ENCODE data around the gene DDX43.

The DDX43 gene

DNA sequence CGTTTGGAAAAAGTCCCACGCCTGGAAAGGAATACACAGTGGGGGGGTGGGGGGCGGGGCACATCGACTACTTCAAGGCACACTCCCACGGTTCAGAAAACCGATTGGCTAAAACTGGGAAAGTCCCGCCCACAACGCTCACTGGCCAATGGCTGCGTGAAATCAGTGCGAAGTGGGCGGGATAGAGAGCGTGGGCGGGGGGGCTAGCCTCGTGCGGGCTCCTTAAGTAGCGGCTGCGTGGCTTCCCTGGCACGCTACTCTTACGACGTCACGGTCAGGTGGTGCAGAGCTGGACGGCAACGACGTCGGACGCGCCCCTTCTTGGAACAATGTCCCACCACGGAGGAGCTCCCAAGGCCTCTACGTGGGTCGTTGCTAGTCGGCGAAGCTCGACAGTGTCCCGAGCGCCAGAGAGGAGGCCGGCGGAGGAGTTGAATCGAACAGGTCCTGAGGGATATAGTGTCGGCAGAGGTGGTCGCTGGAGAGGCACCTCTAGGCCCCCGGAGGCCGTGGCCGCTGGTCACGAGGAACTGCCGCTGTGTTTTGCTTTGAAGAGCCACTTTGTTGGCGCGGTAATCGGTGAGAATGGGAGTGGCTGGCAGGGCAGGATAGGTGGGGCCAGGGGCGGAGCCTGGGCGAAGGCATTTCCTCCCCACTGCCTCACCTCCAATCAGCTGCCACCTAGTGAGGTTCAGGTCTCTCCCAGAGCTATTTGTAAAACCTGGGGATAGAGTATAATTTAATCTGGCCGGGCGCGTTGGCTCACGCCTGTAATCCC is at the start of gene DDX43:
Gene DDX43, plus strand, starts transcription at position 252 of the 778 bp plus-strand sequence. Its CDS starts 78 bp downstream, at position 330.
- no peaks in the 10 kb centered on the region for H3K36me3 ChIP-seq (ENCODE audit: control insufficient read depth, insufficient read depth, low read length, severe bottlenecking)
- no peaks in the 10 kb centered on the region for H3K9me3 ChIP-seq (ENCODE audit: control insufficient read depth, low read length)
- DNase-seq (ENCODE audit: low read depth) = no peak
- no peaks in the 10 kb centered on the region for H3K27me3 ChIP-seq (replicated peaks; ENCODE audit: control insufficient read depth, insufficient read depth, low read length)
- H3K4me1 ChIP-seq (ENCODE audit: control insufficient read depth, insufficient read depth, low read length) = peaks cover 5% of the 10 kb centered on the region
- H3K4me3 ChIP-seq (ENCODE audit: low read length) = peak within 1 kb of the TSS; percentile 61
- H3K9ac ChIP-seq (ENCODE audit: low read length) = no peak within 1 kb of the TSS

- Histone ChIP-seq H3K9ac (ENCODE audit: low read length) (no peak overlapping the region), H3K27me3 (replicated peaks; ENCODE audit: control insufficient read depth, insufficient read depth, low read length) (peaks cover 36% of the 10 kb centered on the region), H3K36me3 (ENCODE audit: control insufficient read depth, insufficient read depth, low read length, severe bottlenecking) (no peaks in the 10 kb centered on the region), H3K4me3 (ENCODE audit: low read length) (no peak overlapping the region), H3K4me1 (ENCODE audit: control insufficient read depth, insufficient read depth, low read length) (no peaks in the 10 kb centered on the region), H3K9me3 (ENCODE audit: control insufficient read depth, low read length) (no peaks in the 10 kb centered on the region)
- DNase-seq (ENCODE audit: low read depth) = no peak
These were observed 46.0 kb upstream of the DDX43 start for GRCh38 chr6:73348550-73349204.

GRCh38 chr6:73349311-73349710 is 45.3 kb upstream of the DDX43 start:
- no peaks in the 10 kb centered on the region for H3K4me1 ChIP-seq (ENCODE audit: control insufficient read depth, insufficient read depth, low read length)
- H3K36me3 ChIP-seq (ENCODE audit: control insufficient read depth, insufficient read depth, low read length, severe bottlenecking) = no peaks in the 10 kb centered on the region
- no peak overlapping the region for H3K9ac ChIP-seq (ENCODE audit: low read length)
- H3K4me3 ChIP-seq (ENCODE audit: low read length) = no peak overlapping the region
- H3K9me3 ChIP-seq (ENCODE audit: control insufficient read depth, low read length) = no peaks in the 10 kb centered on the region
- peaks cover 36% of the 10 kb centered on the region for H3K27me3 ChIP-seq (replicated peaks; ENCODE audit: control insufficient read depth, insufficient read depth, low read length)
- no peak for DNase-seq (ENCODE audit: low read depth)

- Histone ChIP-seq H3K9me3 (ENCODE audit: control insufficient read depth, low read length) (no peaks in the 10 kb centered on the region), H3K36me3 (ENCODE audit: control insufficient read depth, insufficient read depth, low read length, severe bottlenecking) (no peaks in the 10 kb centered on the region), H3K4me1 (ENCODE audit: control insufficient read depth, insufficient read depth, low read length) (no peaks in the 10 kb centered on the region), H3K27me3 (replicated peaks; ENCODE audit: control insufficient read depth, insufficient read depth, low read length) (peaks cover 29% of the 10 kb centered on the region), H3K9ac (ENCODE audit: low read length) (no peak within 1 kb of the TSS), H3K4me3 (ENCODE audit: low read length) (no peak within 1 kb of the TSS)
- DNase-seq (ENCODE audit: low read depth) = no peak
These were observed 40.7 kb upstream of the DDX43 start, which contains the start of gene DPPA5 for GRCh38 chr6:73353636-73354593. Gene DPPA5 (minus strand): TSS chr6:73354276. CDS start chr6:73354225, 51 bp downstream.

DNA sequence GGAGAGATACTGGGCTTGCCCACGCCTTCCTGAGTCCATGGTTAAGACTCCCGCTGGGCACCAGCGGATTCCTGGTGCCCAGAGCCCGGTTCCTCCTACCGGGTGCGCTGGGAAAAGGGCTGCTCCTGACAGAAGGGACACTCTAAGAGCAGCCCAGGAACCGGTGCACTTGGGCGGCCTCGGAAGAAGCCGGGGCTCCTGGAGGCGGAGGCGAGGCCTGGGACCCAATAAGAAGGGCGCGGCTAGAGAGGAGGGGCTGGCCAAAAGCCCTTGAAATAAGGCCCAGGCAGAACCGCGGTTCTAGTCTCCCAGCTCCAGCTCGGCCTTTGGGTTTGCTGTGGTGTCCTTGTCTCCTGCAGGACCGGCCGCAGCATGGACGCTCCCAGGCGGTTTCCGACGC is 32.3 kb upstream of the DDX43 start, which contains the start of gene KHDC3L:
Gene KHDC3L, plus strand, starts transcription at position 301 of the 400 bp plus-strand sequence. Its CDS starts 72 bp downstream, at position 373.
- no peak within 1 kb of the TSS for H3K9ac ChIP-seq (ENCODE audit: low read length)
- DNase-seq (ENCODE audit: low read depth) = no peak
- no peaks in the 10 kb centered on the region for H3K4me1 ChIP-seq (ENCODE audit: control insufficient read depth, insufficient read depth, low read length)
- H3K27me3 ChIP-seq (replicated peaks; ENCODE audit: control insufficient read depth, insufficient read depth, low read length) = no peaks in the 10 kb centered on the region
- no peaks in the 10 kb centered on the region for H3K36me3 ChIP-seq (ENCODE audit: control insufficient read depth, insufficient read depth, low read length, severe bottlenecking)
- H3K9me3 ChIP-seq (ENCODE audit: control insufficient read depth, low read length) = no peaks in the 10 kb centered on the region
- H3K4me3 ChIP-seq (ENCODE audit: low read length) = no peak within 1 kb of the TSS

- Histone ChIP-seq H3K9ac (ENCODE audit: low read length) (no peak overlapping the region), H3K9me3 (ENCODE audit: control insufficient read depth, low read length) (no peaks in the 10 kb centered on the region), H3K4me3 (ENCODE audit: low read length) (no peak overlapping the region)
These were observed 31.6 kb upstream of the DDX43 start for GRCh38 chr6:73362869-73363536.

DNA sequence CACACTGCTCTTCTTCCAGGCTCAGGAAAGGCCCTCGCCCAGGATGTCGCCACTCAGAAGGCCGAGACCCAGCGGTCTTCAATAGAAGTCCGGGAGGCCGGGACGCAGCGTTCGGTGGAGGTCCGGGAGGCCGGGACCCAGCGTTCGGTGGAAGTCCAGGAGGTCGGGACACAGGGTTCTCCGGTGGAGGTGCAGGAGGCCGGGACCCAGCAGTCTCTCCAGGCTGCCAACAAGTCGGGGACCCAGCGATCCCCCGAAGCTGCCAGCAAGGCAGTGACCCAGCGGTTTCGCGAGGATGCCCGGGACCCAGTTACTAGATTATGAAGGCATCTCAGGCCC is 31.1 kb upstream of the DDX43 start:
- Histone ChIP-seq H3K36me3 (ENCODE audit: control insufficient read depth, insufficient read depth, low read length, severe bottlenecking) (no peaks in the 10 kb centered on the region), H3K27me3 (replicated peaks; ENCODE audit: control insufficient read depth, insufficient read depth, low read length) (no peaks in the 10 kb centered on the region), H3K4me3 (ENCODE audit: low read length) (no peak overlapping the region), H3K9me3 (ENCODE audit: control insufficient read depth, low read length) (no peaks in the 10 kb centered on the region), H3K9ac (ENCODE audit: low read length) (no peak overlapping the region), H3K4me1 (ENCODE audit: control insufficient read depth, insufficient read depth, low read length) (no peaks in the 10 kb centered on the region)
- no peak for DNase-seq (ENCODE audit: low read depth)

More at GRCh38 chr6:73362869-73363536, 31.6 kb upstream of the DDX43 start:
- H3K4me1 ChIP-seq (ENCODE audit: control insufficient read depth, insufficient read depth, low read length) = no peaks in the 10 kb centered on the region
- H3K36me3 ChIP-seq (ENCODE audit: control insufficient read depth, insufficient read depth, low read length, severe bottlenecking) = no peaks in the 10 kb centered on the region
- no peaks in the 10 kb centered on the region for H3K27me3 ChIP-seq (replicated peaks; ENCODE audit: control insufficient read depth, insufficient read depth, low read length)
- DNase-seq (ENCODE audit: low read depth) = no peak

DNA sequence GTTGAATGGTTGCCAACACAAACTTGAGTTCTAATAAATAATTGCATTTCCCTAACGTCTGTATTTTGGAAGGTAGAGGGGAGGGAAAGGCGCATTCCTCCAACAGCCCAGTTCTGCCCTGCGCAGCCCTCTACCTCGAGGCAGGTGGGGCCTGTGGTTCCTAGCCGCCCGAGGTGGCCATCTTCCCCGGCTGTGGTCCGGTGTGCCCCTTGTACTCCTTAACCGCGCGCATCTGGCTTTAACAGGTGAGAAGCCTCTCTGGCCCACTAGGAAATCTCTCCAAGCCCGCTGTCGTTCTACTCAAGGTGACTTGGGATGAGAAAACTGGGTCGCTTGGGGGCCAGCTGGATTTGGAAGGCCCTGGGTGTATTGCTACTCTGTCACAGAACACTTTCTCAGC is 30.5 kb upstream of the DDX43 start:
- H3K9ac ChIP-seq (ENCODE audit: low read length) = no peak overlapping the region
- H3K36me3 ChIP-seq (ENCODE audit: control insufficient read depth, insufficient read depth, low read length, severe bottlenecking) = no peaks in the 10 kb centered on the region
- DNase-seq (ENCODE audit: low read depth) = no peak
- H3K9me3 ChIP-seq (ENCODE audit: control insufficient read depth, low read length) = no peaks in the 10 kb centered on the region
- no peak overlapping the region for H3K4me3 ChIP-seq (ENCODE audit: low read length)
- no peaks in the 10 kb centered on the region for H3K27me3 ChIP-seq (replicated peaks; ENCODE audit: control insufficient read depth, insufficient read depth, low read length)
- H3K4me1 ChIP-seq (ENCODE audit: control insufficient read depth, insufficient read depth, low read length) = no peaks in the 10 kb centered on the region

DNA sequence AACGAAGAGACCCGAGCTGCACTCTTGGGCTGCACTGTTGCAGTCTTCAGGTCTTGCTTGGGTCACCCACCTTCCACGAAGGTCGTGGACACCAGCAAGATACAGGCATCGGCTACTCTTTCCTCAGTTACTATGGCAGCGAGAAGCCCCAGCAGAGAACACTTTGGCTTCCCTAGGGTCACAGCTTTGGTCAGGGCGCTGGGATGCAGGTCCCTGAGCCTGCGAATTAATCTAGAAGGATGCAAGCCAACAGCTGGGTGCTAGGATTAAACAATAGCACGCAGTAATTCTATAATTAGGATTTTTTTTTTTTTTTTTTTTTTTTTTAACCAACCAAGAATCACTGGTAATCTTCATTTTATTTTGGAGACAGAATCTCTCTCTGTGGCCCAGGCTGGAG is 30.1 kb upstream of the DDX43 start:
- H3K9ac ChIP-seq (ENCODE audit: low read length) = no peak overlapping the region
- H3K4me1 ChIP-seq (ENCODE audit: control insufficient read depth, insufficient read depth, low read length) = no peaks in the 10 kb centered on the region
- no peak for DNase-seq (ENCODE audit: low read depth)
- no peaks in the 10 kb centered on the region for H3K36me3 ChIP-seq (ENCODE audit: control insufficient read depth, insufficient read depth, low read length, severe bottlenecking)
- no peaks in the 10 kb centered on the region for H3K27me3 ChIP-seq (replicated peaks; ENCODE audit: control insufficient read depth, insufficient read depth, low read length)
- no peak overlapping the region for H3K4me3 ChIP-seq (ENCODE audit: low read length)
- H3K9me3 ChIP-seq (ENCODE audit: control insufficient read depth, low read length) = no peaks in the 10 kb centered on the region

GRCh38 chr6:73367761-73368355 is 26.8 kb upstream of the DDX43 start:
- Histone ChIP-seq H3K4me1 (ENCODE audit: control insufficient read depth, insufficient read depth, low read length) (no peaks in the 10 kb centered on the region), H3K9me3 (ENCODE audit: control insufficient read depth, low read length) (peaks cover 7% of the 10 kb centered on the region), H3K4me3 (ENCODE audit: low read length) (no peak overlapping the region), H3K9ac (ENCODE audit: low read length) (no peak overlapping the region), H3K27me3 (replicated peaks; ENCODE audit: control insufficient read depth, insufficient read depth, low read length) (no peaks in the 10 kb centered on the region), H3K36me3 (ENCODE audit: control insufficient read depth, insufficient read depth, low read length, severe bottlenecking) (no peaks in the 10 kb centered on the region)
- DNase-seq (ENCODE audit: low read depth) = no peak

Data from adipocyte (in vitro differentiated cells).